LNCAP (cell line): ENCODE results near the gene GSN.

ENCODE experiments used
- CTCF ChIP-seq: fragments of 450-650 bp; IDR thresholded peaks from 2 replicates; pipeline ENCODE4 v1.5.1; 2017; ENCODE audit warnings: mild to moderate bottlenecking

Gene GSN

GRCh38 chr9:121373011-121373729, 105.2 kb downstream of the GSN start:
- TF ChIP-seq CTCF: no peak

- TF ChIP-seq CTCF: peak; percentile 45
These were observed 108.4 kb downstream of the GSN start for GRCh38 chr9:121376214-121376830.

GRCh38 chr9:121380846-121381245, 112.9 kb downstream of the GSN start:
- TF ChIP-seq CTCF: no peak
